SK-N-SH (cell line): ENCODE data around the gene MACROD1.

Experiments used
- CHD2 ChIP-seq: fragments of 150-350 bp; IDR thresholded peaks from 2 replicates; pipeline ENCODE4 v1.6.1; 2018; ENCODE audit warnings: low read length; ENCODE audit not compliant: partially characterized antibody
- CTCF ChIP-seq: fragments of 200-600 bp; sonication (generic); IDR thresholded peaks from 2 replicates; pipeline ENCODE4 v1.6.1; 2017; ENCODE audit warnings: antibody characterized with exemption, mild to moderate bottlenecking, moderate library complexity
- GABPA ChIP-seq: IDR thresholded peaks from 2 replicates; pipeline ENCODE4 v1.4.0; 2012; ENCODE audit warnings: low read depth, mild to moderate bottlenecking
- RAD21 ChIP-seq: IDR thresholded peaks from 2 replicates; pipeline ENCODE4 v1.6.1; 2012; ENCODE audit warnings: mild to moderate bottlenecking, low read length
- RXRA ChIP-seq: IDR thresholded peaks from 2 replicates; pipeline ENCODE4 v1.4.0; 2012; ENCODE audit warnings: low read depth, mild to moderate bottlenecking, borderline replicate concordance
- TAF1 ChIP-seq: IDR thresholded peaks from 2 replicates; pipeline ENCODE4 v1.6.1; 2012; ENCODE audit warnings: low read depth, mild to moderate bottlenecking, low read length, moderate library complexity, borderline replicate concordance
- USF1 ChIP-seq: IDR thresholded peaks from 2 replicates; pipeline ENCODE4 v1.4.0; 2012; ENCODE audit warnings: low read depth, borderline replicate concordance
- USF2 ChIP-seq: fragments of 150-350 bp; IDR thresholded peaks from 2 replicates; pipeline ENCODE4 v1.6.1; 2017; ENCODE audit warnings: antibody characterized with exemption, low read length, low read depth, borderline replicate concordance
- YY1 ChIP-seq: IDR thresholded peaks from 2 replicates; pipeline ENCODE4 v1.4.0; 2012; ENCODE audit warnings: low read depth, mild to moderate bottlenecking

GRCh38 chr11:64022125-64022784 lies 143.7 kb downstream of the MACROD1 start:
- TF ChIP-seq USF2 (no peak), CTCF (no peak), RXRA (no peak), TAF1 (no peak), GABPA (no peak), RAD21 (no peak), CHD2 (no peak), USF1 (no peak), YY1 (no peak)
